ENCODE measurements around the gene ATP5MC3.

Gene ATP5MC3

DNA sequence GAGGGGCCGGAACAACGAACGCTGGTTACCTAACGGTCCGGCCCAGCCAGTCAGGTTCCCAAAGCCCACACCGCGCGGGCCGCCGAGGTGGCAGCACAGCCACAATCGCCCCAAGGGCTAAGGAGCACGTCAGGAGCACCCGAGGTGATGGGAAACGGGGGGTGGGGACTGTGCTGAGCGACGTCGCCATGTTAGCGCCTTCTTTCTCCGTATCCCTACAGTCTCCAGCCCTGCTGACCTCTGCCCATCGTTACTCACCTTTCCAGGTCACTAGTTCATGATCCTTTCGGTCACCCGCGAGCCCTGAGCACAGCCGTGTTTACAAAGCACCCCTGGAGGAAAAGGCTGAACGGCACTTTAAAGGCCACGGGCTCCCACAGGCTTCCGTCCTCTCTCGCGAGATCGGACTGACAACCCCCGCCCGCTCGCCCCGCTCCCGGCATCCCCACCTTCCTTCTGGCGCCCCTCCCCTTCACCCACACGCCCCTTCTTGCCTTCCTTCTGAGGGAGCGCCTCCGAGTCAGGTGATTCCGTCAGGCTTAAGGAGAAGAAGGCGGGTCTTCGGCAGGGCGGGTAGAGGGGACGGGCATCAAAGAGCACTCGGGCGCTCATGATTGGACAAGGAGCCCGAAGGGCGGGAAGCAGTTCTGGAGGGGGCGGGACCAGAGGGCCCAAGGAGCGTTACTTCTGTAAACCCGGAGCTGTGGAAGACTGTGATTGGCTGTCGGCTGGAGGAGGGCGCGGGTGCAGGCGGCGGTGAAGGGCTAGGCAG, 13.5 kb downstream of the ATP5MC3 start, which contains the start of gene ATF2:
ATF2 (minus strand) TSS at position 412 of the 772 bp plus-strand sequence. CDS start 31,760 bp downstream, outside the sequence.
- DNase-seq (ENCODE audit: low read depth): peak; percentile 95

DNA sequence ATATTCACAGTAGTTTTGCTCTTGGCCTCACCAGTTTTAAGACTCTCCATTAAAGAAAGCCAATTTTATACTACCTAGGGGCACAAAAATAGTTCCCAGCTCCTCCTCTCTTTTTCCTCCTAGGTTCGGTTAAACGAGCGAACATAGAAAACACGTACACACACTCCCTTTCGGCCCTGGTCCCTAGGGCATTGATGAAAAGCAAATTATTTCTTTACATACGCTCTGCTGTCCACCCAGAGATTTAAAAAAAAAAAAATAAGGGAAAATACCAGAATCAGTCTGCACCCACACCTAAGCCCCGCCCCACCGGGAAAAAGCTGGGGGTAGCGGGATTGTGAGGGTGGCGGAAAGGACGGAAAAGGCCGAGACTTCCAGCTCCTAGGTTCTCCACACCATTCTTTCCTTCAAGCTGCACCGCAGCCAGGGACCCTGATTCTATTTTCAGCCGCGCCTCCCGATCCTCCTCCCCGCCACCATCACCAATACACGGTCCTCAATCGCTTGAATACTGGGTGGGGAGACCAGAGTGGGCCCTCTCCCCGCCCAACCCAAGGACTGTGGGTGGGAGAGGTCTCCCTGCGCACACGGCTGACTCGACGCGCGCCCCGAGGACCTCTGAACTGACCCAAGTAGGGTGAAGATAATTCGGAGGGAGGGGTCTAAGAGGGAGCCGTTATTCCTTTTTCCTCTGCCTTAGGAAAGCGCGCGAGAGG, 14.3 kb downstream of the ATP5MC3 start:
- DNase-seq (ENCODE audit: low read depth): peak; percentile 9

DNA sequence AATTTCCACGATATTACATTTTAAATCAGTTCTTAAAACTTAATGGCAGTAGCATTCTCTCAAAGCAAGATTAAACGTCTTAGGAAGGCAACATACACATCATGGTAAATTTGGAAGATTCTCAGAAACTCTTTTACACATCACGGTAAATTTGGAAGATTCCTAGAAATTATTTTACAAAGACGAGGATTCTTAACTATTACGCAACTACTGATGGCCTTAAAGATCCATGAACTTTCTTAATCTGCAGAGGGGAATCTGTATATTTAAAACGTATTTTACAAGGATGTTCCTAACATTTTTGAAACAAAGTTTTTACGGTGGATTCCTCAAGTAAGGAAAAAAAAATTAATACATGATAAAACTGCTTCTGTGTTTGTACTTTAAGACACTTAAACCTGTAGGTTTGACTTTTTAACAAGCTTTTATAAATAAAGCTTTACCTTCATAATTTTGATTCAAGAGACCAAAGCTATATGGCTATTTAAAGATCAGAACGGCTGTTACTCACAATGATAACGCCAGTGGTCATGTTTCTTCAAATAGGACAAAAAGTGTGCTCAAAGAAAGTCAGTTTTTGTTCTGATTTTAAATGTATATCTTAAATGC, 15.2 kb downstream of the ATP5MC3 start:
- DNase-seq (ENCODE audit: low read depth): no peak

DNA sequence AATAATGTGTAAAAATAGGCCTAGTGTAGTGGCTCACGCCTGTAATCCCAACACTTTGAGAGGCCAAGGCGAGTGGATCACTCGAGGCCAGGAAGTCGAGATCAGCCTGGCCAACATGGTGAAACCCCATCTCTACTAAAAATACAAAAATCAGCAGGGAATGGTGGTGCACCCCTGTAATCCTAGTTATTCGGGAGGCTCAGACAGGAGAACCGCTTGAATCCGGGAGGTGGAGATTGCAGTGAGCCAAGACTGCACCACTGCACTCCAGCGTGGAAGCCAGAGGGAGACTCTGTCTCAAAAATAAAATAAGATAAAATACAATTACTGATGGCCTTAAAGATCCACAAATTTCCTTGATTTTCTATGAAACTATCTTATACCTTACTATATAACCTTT, 17.3 kb downstream of the ATP5MC3 start:
- DNase-seq (ENCODE audit: low read depth): no peak

DNA sequence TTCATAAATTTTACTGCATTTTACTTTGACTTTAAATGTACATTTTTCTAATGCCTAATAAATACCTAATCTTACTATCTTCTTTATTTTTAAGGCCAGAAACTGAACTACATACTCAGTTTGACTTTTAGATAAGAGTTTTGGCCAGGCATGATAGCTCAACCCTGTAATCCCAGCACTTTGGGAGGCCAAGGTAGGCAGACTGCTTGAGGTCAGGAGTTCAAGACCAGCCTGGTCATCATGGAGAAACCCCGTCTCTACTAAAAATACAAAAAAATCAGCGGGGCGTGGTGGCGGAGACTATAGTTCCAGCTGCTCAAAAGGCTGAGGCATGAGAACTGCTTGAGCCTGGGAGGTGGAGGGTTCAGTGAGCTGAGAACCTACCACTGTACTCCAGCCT, 22.6 kb downstream of the ATP5MC3 start:
- no peak for DNase-seq (ENCODE audit: low read depth)

DNA sequence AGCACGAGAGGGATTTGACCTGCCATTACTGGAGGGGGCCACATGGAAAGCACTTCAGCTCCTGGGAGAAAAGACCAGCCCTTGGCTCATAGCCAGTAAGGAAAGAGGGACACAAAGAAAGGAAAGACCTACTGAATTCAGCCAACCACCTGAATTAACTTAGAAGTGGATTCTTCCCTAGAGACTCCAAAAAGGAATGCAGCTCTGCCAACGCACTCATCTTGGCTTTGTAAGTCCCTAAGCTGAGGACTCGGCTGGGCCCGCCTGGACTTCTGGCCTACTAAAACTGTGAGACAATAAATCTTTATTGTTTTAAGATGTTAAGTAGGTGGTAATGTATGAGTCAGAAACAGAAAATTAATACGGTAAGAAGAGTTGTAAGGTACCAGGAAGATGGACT, 25.0 kb downstream of the ATP5MC3 start:
- no peak for DNase-seq (ENCODE audit: low read depth)

DNA sequence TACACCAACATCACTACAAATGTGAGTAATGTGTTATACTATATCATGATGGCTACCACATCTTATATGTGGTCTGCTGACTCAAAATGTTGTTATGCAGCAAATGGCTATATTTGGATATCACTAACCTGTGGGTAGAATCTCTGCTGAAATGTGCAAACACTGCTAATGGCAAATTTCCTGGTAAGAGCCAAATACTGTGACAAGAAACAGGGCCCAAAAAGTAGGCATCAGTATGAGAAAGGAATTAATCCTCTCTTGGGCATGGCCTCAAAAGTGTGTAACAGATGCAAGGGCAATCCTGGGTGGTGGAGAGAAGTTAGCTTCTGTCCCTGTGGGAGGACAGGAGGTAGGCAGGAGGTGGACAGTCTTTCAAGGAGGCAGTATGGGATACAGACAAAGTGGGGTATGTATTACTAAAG, 26.8 kb downstream of the ATP5MC3 start:
- no peak for DNase-seq (ENCODE audit: low read depth)

DNA sequence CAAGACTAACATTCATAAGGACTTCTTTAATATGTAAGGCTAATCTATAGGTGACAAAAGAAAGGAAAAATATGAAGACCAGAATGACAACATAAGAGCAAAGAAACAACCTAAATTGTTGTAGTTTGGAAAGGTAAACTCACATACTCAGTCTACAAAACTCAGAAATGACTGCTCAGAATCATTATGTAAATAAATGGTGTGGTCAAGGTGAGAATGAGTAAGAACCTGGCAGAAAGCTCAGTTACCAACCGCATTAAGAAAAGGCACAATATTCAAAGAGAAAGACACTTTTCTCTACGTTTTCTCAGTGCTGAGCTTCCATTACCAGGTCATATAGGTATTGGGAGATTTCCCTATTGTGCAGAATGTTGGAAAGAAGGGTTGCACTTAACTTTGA, 29.3 kb downstream of the ATP5MC3 start:
- no peak for DNase-seq (ENCODE audit: low read depth)

DNA sequence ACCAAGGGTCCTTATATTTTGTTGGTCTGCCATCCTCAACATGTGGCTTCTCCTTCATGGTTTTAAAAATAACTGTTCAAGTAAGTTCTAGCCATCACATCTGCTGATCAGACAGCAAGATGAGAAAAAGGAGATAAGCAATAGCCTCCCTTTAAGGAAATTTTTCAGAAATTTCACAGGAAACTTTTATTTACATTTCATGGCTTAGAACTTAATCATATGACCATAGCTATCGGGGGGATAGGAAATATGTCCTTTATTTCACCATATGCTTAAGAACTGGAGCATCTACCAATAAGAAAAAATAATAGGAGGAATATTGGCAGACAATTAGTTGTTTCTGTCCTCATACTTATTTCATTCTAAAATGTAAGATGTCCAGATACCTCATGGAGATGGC, 29.7 kb downstream of the ATP5MC3 start:
- DNase-seq (ENCODE audit: low read depth): no peak

DNA sequence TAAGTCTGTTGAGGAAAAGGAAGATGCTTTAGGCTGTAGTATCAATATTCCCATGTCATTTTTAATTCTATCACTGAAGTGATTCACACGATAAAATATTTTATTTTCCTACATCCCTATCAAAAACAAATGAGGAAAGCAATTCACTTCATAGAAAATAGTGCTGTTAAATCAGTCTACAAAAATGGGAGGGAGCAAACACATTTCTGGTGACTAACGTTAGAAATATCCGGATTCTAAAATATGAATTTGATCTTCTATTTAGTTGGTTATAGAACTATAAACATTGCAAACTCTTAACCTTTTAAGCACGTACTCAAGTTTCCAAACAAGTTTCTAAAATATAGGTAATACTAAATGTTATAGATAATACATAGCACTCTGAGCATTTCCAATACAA, 34.3 kb downstream of the ATP5MC3 start:
- DNase-seq (ENCODE audit: low read depth): no peak

DNA sequence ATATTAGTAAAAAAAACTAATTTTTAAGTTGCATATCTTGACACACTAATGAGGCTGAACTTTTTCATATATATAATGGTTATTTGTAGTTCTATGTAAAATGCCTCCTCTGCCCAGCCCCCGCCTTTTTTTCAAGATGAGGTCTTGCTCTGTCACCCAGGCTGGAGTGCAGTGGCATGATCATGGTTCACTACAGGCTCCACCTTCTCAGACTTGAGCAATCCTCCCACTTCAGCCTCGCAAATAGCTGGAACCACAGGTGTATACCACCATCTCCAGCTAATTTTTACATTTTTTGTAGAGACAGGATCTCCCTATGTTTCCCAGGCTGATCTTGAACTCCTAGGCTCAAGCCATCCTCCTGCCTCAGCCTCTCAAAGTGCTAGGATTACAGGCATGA, 37.8 kb downstream of the ATP5MC3 start:
- no peak for DNase-seq (ENCODE audit: low read depth)

DNA sequence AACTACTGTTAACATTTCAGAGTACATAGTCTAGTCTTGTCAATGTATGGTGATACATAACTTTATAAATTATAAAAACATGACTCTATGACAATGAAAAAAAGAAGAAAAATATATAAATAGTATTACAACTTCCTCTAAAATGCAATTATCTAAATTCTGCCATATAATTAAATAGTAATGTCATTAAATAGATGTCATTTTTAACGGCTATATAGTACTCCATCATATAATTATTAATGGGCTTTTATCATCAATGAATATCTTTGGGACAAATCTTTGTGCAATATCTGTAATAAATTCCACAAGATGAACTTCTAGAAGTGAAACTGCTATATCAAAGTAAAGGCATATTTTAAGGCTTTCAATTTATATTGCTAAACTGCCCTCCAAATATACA, 38.3 kb downstream of the ATP5MC3 start:
- DNase-seq (ENCODE audit: low read depth): no peak

DNA sequence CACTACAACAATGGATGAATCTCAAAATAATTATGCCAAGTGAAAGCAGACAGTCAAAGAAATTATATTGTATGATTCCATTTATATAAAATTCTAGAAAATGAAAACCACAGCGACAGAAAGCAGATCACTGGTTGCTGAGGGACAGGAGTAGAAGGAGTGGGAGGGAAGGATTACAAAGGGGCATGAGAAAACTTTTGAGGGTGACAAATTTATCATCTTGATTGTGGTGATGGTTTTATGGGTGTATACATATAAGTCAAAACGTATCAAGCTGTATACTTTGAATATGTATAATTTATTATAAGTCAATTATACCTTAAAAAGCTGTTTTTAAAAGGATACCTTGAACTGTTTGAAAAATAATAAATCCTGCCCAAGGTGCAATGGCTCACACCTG, 41.2 kb downstream of the ATP5MC3 start:
- DNase-seq (ENCODE audit: low read depth): no peak

DNA sequence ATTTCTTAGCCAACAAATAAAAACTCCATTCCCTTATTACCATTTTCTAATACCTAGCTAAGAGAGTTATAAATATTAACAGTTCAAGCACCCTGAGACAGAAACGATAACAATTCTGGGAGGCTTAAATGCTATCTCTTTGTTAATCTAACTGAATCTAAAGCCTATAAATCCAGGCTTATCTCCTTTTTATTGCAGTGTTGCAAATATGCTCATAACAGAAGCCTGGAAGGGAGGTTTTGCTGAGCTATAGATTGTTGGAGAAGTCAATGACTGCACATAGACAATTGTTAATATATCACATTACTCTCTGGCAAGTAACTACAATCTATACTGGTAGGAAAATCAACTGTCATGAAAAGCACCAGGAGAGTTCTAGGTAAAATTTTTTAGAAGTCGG, 43.7 kb downstream of the ATP5MC3 start:
- no peak for DNase-seq (ENCODE audit: low read depth)

DNA sequence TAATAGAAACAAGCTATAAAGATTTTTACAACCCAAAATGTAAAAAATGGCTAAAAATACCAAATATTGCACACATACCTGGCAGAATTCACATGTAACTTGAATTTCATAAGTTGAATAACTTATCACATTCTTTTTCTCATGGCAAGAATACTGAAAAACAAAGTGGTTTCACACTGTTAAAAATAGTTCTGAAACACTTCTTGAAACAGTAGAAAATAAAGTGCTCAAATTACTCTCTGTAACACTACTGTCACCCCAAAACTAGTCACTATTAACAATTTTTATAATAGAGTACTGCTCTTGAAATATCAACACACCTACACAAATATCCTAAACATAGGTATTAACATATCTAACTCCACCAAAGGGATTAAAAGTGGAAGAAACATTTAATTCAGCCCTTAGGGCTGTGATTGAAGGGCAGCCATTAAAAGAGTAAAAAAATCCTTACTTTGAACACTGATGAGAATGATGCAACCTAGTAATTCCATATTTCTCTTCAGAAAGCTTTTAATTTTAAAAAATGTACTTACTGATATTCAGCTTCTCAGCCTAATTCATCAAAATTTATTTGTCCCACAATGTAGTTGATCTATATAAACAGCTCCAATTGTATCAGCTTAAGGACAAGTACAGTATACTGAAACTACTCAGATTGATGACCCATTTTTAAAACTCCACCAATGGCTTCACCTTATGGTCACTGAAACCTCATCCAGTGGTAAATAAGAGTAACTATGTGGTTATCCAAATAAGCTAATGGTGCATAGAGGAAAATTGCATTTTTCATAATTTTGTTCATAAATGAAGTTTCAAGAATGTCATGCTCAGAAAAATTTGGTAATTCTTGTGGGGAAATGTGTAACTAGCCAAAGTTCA, 44.9 kb downstream of the ATP5MC3 start:
- DNase-seq (ENCODE audit: low read depth): no peak

DNA sequence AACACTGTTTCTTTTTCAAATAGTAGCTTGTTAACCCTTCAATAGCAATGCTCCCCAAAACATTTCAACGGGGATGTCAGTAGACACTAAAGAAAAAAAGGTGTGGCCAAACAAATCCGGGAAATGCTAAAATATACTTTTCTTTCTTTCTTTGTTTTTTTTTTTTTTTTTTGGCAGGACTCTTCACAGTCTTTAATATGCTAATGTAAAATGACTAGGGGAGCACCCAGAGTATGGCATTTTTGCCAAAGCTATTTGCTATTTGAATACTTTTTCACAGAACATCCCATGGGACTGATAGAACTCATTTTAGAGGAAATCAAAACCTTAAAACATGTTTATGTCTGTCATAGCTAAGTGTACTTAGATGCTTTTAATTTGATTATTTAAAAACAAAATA, 45.6 kb downstream of the ATP5MC3 start:
- DNase-seq (ENCODE audit: low read depth): no peak

DNA sequence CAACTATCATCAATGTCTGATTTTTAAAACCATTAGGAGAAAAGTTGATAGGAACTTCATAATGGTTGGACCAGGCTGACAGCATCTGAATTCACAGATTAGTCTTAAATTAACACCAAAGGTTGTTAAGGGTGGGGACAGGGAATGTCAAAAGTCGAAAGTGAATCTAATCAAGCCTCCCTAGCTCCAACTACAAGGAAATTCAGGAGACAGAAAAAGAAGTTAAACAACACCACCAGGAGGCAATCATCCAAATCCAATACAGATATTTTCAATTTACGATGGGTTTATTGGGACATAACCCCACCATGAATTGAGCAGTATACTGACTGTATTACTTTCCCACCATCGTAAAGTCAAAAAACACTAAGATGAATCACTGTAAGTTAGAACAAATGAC, 46.3 kb downstream of the ATP5MC3 start:
- no peak for DNase-seq (ENCODE audit: low read depth)

DNA sequence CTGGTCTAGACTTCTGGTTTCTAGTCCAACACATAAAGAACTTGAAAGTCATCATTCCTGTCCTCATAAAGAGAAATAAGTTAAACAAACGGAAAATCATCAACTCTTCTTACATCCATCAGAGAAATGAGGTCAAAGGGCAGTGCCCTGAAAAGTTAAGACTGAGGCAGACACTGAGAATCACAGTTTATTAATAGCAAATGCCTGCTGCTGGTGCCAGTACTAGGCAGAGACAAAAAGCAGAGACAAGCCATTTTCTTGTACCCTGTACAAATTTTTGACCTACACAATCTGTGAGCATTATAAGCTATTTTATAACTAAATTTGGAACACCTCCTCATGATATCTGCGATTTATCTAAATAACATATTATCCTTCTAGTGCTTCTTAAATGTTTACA, 50.3 kb downstream of the ATP5MC3 start:
- DNase-seq (ENCODE audit: low read depth): no peak

DNA sequence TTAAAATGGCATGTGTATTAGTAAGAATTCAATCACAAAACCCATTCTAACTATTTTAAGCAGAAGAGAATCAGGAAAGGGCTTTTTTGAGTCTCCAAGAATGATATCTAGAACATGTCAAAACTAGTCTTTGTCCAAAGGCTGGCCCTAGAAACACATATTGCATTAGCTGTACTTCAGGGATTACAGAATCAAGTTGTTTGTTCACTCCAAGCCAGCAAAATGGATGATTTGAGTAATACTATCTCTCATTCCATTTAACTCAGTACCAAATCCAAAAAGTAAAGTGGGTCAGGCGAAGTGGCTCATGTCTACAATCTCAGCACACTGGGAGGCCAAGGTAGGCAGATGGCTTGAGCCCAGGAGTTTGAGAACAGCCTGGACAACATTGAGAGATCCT, 54.8 kb downstream of the ATP5MC3 start:
- DNase-seq (ENCODE audit: low read depth): no peak
